GM12801 (cell line): Measurements from ENCODE around the gene TNS3.

ENCODE experiments used
- CTCF ChIP-seq: IDR thresholded peaks from one replicate; pipeline ENCODE4 v1.5.1; 2011; ENCODE audit warnings: control low read depth; ENCODE audit not compliant: insufficient read length; ENCODE audit errors: extremely low read depth

The TNS3 gene

GRCh38 chr7:47325337-47325736 lies 256.6 kb downstream of the TNS3 start:
- no peak for TF ChIP-seq CTCF

GRCh38 chr7:47323904-47324303 lies 258.0 kb downstream of the TNS3 start:
- TF ChIP-seq CTCF: no peak

DNA sequence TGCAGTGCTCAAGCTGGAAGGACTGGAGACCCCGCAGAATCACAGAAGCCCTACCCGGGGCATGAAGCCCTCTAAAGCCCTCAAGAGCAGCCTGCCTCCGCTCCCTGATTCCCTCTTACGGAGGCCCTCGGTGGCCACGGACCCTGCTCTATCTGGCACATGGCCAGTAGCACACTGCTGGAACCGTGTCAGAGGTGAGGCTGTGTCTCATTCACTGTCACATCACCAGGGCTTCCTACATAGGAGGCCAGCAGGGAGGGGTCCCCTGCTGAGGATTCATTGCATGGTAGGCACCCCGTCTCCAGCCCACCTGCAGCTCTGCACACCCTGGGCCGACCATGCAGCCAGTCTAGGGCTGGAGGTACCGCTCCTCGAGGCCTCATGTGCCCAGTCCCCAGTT lies 259.2 kb downstream of the TNS3 start:
- no peak for TF ChIP-seq CTCF

GRCh38 chr7:47320296-47320695 lies 261.6 kb downstream of the TNS3 start:
- TF ChIP-seq CTCF: no peak

- no peak for TF ChIP-seq CTCF
Measured at GRCh38 chr7:47318395-47319182, 263.3 kb downstream of the TNS3 start.

DNA sequence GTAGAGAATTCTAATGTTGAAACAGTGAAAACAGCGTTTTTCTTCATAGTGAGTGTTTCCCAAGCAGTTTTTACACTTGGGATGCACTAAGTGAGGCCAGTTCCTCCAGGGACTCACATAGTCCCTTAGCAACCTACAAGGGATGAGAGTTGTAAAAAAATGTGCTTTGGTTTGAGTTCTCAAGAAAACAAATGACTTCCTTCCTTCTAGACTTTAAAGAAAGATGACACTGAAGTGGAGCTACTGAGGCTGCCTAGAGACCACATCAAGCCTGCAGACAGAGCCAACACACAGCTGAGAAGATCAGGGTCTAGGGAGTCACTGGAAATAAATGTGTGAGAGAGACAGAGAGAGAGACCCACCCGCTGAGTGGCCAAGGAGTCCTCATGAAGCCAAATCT lies 264.4 kb downstream of the TNS3 start:
- TF ChIP-seq CTCF: no peak

- TF ChIP-seq CTCF: no peak
Measured at GRCh38 chr7:47314728-47315607, 266.9 kb downstream of the TNS3 start.
